ENCODE results near the gene GJA1.

DNA sequence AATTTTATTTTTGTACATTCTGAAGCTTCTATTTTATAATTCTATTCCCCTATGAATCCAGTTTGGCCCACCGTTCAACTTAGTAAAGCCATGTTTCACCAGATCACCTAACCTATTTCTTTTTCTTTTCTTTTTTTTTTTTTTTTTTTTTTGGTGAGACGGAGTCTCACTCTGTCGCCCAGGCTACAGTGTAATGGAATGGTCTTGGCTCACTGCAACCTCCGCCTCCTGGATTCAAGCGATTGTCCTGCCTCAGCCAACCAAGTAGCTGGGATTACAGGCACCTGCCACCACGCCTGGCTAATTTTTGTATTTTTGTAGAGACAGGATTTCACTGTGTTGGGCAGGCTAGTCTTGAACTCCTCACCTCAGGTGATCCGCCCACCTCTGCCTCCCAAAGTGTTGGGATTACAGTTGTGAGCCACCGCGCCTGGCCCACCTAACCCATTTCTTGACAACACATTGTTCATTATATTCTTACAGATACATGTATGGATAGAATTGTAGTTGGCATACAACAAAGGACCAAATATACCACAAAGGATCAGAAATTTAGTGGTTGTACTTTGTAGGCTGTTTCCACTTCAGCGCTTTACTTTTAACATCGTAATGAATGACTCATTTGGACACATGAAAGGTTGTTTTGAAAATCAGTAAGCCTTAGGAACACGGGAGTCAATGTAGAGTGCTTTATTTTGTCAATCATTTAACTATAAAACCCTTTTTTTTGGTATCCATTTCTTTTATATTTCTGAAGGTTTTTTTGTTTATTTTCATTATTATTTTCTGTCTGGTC lies 63.2 kb downstream of the GJA1 start:
- TF ChIP-seq YY1 (IDR thresholded peaks at IDR 0.05; ENCODE audit: low read depth) (no peak), REST (IDR thresholded peaks at IDR 0.05; ENCODE audit: low read depth) (no peak), TAF1 (IDR thresholded peaks at IDR 0.05; ENCODE audit: low read depth) (no peak), TEAD4 (IDR thresholded peaks at IDR 0.05) (no peak), ZBTB7A (IDR thresholded peaks at IDR 0.05; ENCODE audit: low read depth) (no peak), USF1 (IDR thresholded peaks at IDR 0.05) (no peak), NFIC (IDR thresholded peaks at IDR 0.05) (no peak), MAX (IDR thresholded peaks at IDR 0.05) (no peak), EP300 (IDR thresholded peaks at IDR 0.05; ENCODE audit: borderline replicate concordance) (no peak), CREB1 (IDR thresholded peaks at IDR 0.05; ENCODE audit: low read depth) (no peak), EGR1 (IDR thresholded peaks at IDR 0.05) (no peak), CEBPB (IDR thresholded peaks at IDR 0.05) (no peak), RAD21 (IDR thresholded peaks at IDR 0.05; ENCODE audit: low read depth) (no peak)
